Endothelial cell of umbilical vein (primary cell): ENCODE results near the gene COG4.

Experiments
- POLR2A ChIP-seq: IDR thresholded peaks from 2 replicates; pipeline ENCODE4 v1.6.1; 2012; ENCODE audit warnings: low read depth, mild to moderate bottlenecking, control low read depth, low read length
- TF ChIP-seq, protein P1 (sequence below), 2 donors: IDR thresholded peaks; 1 replicate in 1 of 2; 2 replicates in 1 of 2; pipeline ENCODE4 v1.5.1; 2011; ENCODE audit warnings: low read length in 2 of 2, mild to moderate bottlenecking in 2 of 2, moderate library complexity in 2 of 2, control low read depth in 1 of 2, inconsistent platforms in 1 of 2, low read depth in 1 of 2; ENCODE audit not compliant: insufficient read depth in 1 of 2; ENCODE audit errors: extremely low read depth in 1 of 2

DNA sequence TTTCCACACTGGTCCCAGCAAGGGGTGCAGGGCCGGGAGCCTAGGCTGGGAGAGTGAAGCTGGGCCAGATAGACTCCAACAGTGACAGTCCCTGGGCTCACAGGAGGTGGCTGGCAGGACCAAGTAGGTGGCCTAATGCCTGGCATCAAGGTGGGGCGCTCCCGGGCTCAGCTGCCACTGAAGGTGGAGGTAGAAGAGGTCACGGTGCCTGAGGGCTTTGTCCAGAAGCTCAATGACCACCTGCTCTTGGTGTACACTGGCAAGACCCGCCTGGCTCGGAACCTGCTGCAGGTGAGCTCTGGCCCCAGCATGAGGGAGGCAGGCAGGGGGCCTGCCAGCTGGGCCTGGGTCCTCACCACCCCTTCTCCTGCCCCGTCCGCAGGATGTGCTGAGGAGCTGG, 45.2 kb downstream of the COG4 start:
- no peak for TF ChIP-seq POLR2A
- TF ChIP-seq, protein P1, sequence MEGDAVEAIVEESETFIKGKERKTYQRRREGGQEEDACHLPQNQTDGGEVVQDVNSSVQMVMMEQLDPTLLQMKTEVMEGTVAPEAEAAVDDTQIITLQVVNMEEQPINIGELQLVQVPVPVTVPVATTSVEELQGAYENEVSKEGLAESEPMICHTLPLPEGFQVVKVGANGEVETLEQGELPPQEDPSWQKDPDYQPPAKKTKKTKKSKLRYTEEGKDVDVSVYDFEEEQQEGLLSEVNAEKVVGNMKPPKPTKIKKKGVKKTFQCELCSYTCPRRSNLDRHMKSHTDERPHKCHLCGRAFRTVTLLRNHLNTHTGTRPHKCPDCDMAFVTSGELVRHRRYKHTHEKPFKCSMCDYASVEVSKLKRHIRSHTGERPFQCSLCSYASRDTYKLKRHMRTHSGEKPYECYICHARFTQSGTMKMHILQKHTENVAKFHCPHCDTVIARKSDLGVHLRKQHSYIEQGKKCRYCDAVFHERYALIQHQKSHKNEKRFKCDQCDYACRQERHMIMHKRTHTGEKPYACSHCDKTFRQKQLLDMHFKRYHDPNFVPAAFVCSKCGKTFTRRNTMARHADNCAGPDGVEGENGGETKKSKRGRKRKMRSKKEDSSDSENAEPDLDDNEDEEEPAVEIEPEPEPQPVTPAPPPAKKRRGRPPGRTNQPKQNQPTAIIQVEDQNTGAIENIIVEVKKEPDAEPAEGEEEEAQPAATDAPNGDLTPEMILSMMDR (IDR thresholded peaks at IDR 0.05; ENCODE audit: extremely low read depth in 1 of 2, insufficient read depth in 1 of 2, low read depth in 1 of 2, low read length in 2 of 2), result no peak
